Endometrial microvascular endothelial cells (primary cell): Measurements from ENCODE around the gene MRPS11. TPM values are rescaled to one million over a fixed set of nuclear protein-coding genes. Genes with fewer than 3 reads are reported as not detected.
"Not testable (repeated sequence)": the region's sequence is repeated elsewhere in the genome, so short reads cannot be mapped to it uniquely, and the experiment has no call there.

Experiments used
- in situ Hi-C: cut with HindIII; loops from 2 replicates; pipeline ENCODE4 v1.10.0; 2017; ENCODE audit warnings: low sequenced_read_pairs, low pct_unique_long_range_greater_than_20kb; ENCODE audit errors: inconsistent ontology term
- total RNA-seq: library from RNA; depleted of rRNA; stranded (reverse); fragments of >200 nt; gene quantifications from one replicate; pipeline ENCODE4 v1.2.3, GENCODE V29; 2015; ENCODE audit errors: inconsistent ontology term

The MRPS11 gene
- total RNA-seq, 1 donor from 2014 or later = 47.9 TPM

DNA sequence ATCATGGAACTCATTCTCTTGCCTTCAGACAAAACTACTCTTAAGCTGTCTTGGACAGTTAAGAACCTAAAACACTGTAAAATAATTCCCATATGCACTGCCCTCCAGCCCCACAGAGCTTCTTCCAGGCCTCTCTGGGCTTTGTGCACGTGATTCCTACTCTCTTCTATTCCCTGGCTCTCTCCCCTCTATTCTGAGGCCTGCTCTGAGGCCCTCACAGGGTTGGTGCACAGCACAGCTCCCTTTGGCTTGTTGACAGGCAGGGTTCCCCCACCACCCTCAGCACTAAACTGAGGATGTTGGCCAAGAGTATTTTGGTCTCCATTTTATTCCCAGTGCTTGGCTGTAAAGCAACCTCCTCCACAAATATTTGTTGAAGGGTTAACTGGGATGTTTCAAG, 13.9 kb upstream of the MRPS11 start:
- in situ Hi-C loops = no loop called here

GRCh38 chr15:88454236-88454635, 13.3 kb upstream of the MRPS11 start:
- in situ Hi-C loops = no loop called here

DNA sequence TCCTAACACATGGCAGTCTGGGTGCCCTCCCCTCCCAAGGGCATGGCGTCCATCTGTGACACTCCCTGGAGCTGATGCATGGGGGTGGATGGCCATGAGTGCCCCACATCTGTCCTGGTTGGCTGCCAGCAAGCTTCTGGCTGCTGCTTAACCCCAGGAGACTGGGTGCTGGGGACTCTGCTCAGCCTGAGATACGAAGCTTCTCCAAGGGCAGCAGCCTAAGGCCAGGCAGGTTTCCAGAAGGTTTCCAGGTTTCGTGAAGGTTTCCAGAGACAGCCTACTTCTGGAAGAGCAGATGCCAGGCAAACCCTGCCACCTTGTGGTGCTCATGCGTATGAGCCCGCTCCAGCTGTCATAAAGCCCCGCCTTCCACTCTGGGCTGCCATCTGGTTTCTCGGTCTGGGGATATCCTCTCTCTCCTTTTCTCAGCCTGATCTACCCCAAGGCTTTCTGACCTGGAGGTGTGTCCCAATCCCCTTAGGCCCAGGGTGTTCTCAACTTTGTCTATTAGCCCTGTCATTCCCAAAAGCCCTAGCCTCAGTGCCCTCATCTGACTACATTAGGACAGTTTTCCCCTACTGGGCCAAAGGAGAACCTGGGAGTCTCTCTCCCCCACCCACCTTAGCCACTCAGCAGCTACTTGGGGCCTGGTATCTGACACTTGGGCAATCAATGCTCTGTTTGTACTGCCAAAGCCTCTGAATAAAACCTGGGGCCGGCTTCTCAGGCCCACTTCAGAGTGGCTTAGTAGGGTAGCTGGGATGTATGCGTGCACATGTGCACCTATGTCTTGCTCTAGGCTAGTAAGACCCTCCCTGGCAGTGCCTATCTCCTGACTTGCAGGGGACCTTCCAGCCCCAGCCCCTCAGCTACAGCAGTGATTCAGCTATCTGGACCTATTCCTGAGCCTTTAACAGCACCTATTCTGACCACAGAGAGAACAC, 12.4 kb upstream of the MRPS11 start:
- in situ Hi-C loops = no loop called here

GRCh38 chr15:88456733-88457132, 10.8 kb upstream of the MRPS11 start:
- in situ Hi-C loops = no loop called here

DNA sequence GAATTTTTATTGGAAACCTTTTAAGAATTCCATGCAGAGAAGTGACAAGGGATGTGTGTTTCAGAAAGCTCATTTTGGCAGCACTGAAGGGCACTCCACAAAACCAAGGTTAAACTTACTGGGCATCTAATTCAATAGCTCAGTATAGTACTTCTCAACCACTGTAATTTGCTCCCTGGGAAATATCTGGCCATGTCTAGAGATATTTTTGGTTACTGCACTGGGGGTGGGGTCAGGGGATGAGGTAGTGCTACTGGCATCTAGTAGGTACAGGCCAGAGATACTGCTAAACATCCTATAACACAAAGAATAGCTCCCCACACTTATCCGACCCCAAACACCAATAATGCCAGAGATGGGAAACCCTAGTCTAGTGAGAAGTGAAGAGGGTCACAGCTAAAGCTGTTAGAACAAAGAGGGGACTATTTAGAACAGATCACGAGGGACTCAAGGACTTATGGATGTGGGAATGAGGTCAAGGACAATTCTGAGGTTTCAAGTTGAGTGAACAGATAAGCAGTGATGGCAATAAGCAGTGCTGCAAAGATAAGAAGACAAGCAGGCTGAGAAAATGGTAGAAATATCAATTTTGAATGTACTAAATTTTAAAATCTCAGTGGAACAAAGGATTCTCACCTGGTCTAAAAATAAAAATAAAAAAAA, 3.5 kb upstream of the MRPS11 start:
- in situ Hi-C loops = no loop called here

GRCh38 chr15:88465633-88466224, 1.8 kb upstream of the MRPS11 start:
- in situ Hi-C loops = no loop called here

DNA sequence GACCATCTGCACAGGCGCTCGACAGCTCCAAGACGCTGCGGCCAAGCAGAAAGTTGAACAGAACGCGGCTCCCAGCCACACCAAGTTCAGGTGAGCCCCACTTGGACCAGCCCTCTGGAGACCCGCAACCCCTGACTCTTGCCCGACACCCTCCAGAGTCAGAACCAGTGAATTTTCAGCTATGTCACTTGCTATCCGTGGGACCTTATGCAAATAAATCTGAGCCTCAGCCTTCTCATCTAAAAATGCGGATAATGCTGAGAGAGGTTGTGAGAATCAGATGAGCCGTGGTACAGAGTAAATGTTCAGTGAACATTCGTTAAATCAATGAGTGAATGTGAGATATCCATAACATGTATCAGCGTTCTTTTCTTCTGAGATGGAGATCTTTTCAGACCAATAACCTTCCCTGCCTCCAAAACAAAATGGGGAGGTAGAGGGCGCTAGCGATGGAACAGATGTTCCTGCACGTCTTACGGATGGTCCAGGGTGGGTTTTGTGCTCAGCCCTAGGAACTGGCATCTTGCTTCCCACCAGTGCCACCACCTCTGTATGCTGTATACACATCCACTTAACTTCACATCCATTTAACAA, 524 bp downstream of the MRPS11 start:
- in situ Hi-C loops = no loop called here

- in situ Hi-C loops = not testable (repeated sequence)
These were observed 1.2 kb downstream of the MRPS11 start for GRCh38 chr15:88468721-88469120.

GRCh38 chr15:88469321-88469720, 1.8 kb downstream of the MRPS11 start:
- in situ Hi-C loops = no loop called here

DNA sequence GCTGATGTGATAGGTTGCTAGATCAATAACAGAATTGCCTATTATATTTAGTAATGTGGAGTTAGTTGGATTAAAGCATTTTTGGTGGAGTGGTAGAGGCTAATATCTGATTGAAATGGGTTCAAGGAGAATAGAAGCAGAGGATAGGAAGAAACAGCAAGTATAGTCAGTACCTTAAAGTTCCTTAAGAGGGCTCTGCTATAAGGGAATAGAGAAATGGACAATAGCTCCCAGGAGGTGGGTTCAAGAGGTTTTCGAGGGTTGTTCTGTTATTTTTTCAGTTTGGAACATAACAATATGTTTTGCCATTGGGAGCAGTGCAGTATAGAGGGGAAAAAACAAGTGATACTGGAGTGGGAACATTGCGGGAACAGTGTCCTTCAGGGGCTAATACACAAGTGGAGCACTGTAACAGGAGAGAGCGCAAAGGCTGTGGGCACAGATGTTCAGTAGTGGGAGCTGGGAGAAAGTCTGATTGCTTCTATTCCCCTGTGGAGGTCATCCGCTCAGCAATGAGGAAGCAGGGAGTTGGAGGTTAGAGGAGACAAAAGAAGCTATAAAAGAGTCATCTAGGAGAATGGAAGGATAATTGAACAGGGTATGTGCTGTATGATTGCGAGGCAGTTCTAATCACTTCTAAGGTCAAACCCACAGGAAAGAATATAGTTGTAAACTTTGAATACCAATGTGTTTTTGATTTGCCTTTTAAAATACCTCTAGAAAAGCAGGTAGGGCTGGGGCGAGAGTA, 3.3 kb downstream of the MRPS11 start:
- in situ Hi-C loops = no loop called here

GRCh38 chr15:88472225-88472624, 4.7 kb downstream of the MRPS11 start:
- in situ Hi-C loops = no loop called here

DNA sequence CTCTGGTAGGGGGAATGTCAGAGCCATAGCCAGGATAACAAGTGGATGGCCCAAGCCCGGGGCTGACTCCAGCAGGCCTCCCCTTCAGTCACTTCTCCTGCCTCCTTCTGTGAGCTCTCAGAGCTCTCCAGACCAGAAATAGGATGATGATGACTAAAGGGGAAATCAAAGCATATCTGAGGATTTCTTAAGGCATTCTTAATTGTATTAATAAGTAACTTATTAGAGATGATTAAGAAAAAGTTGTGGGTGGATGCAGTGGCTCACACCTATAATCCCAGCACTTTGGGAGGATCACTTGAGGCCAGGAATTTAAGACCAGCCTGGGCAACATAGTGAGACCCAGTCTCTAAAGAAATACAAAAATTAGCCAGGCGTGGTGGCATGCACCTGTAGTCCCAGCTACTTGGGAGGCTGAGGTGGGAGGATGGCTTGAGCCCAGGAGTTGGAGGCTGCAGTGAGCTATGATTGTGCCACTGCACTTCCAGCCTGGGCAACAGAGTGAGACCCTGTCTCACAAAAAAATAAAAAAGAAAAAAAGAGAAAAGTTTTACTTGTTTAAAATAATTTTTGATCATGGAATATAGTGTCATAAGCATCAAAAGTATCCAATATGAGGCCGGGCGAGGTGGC, 6.3 kb downstream of the MRPS11 start:
- in situ Hi-C loops = not testable (repeated sequence)

- in situ Hi-C loops = no loop called here
These were observed 9.1 kb downstream of the MRPS11 start for GRCh38 chr15:88476635-88477060.

DNA sequence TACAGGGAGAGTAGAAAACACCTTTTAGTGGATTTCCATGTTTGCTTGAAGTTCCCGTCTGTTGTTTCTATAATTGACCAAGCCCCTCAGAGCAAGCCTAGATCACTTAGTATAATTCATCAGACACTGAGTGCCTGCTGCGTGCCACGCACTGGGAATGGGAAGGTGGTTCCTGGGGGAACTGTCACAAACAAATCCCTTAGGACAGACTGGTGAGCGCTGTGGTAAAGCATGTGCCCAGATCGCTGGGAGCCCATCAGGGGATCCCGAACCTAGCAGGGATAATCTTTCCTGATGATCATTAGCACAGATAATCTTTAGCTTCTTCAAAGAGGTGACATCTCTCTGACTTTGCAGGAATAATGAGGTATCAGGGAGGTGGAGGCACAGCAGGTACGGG, 9.6 kb downstream of the MRPS11 start:
- in situ Hi-C loops = no loop called here

- in situ Hi-C loops = no loop called here
These were observed 10.4 kb downstream of the MRPS11 start for GRCh38 chr15:88477904-88478303.

- in situ Hi-C loops = no loop called here
These were observed 11.7 kb downstream of the MRPS11 start for GRCh38 chr15:88479169-88479568.

- in situ Hi-C loops = no loop called here
These were observed 13.5 kb downstream of the MRPS11 start for GRCh38 chr15:88480981-88481380.

GRCh38 chr15:88482263-88482662, 14.8 kb downstream of the MRPS11 start:
- in situ Hi-C loops = no loop called here
